ENCODE results near the gene PARPBP. TPM values are rescaled to one million over a fixed set of nuclear protein-coding genes. Genes with fewer than 3 reads are reported as not detected.
"Not testable (repeated sequence)": the region's sequence is repeated elsewhere in the genome, so short reads cannot be mapped to it uniquely, and the experiment has no call there.

The PARPBP gene, protein sequence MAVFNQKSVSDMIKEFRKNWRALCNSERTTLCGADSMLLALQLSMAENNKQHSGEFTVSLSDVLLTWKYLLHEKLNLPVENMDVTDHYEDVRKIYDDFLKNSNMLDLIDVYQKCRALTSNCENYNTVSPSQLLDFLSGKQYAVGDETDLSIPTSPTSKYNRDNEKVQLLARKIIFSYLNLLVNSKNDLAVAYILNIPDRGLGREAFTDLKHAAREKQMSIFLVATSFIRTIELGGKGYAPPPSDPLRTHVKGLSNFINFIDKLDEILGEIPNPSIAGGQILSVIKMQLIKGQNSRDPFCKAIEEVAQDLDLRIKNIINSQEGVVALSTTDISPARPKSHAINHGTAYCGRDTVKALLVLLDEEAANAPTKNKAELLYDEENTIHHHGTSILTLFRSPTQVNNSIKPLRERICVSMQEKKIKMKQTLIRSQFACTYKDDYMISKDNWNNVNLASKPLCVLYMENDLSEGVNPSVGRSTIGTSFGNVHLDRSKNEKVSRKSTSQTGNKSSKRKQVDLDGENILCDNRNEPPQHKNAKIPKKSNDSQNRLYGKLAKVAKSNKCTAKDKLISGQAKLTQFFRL
- total RNA-seq (1 to 10 TPM; 2.8 to 3.4 TPM), total RNA-seq (2.4 to 3.2 reads per million in 2 donors)

- ATAC-seq (peak; percentile 95), DNase-seq (peak; percentile 85 to 92 (median 86))
- Mint-ChIP-seq H3K27me3 (no peaks in the 10 kb centered on the region), H3K27ac (peak within 1 kb of the TSS; percentile 91), H3K4me1 (peaks cover 14% of the 10 kb centered on the region), H3K4me3 (peak within 1 kb of the TSS; percentile 90), H3K36me3 (ENCODE audit: low read depth) (peaks cover 3% of the 10 kb centered on the region)
- H3K9me3 ChIP-seq (ENCODE audit: control insufficient read depth, low read length, poor library complexity, severe bottlenecking): no peaks in the 10 kb centered on the region
Observed at GRCh38 chr12:102119674-102120563, at the start of gene PARPBP, which contains the start of gene NUP37. Gene PARPBP, plus strand, starts transcription at chr12:102120183. Its CDS starts 3,706 bp downstream, at chr12:102123889. Gene NUP37, minus strand, starts transcription at chr12:102120114. Its CDS starts 1,596 bp downstream, at chr12:102118518.

DNA sequence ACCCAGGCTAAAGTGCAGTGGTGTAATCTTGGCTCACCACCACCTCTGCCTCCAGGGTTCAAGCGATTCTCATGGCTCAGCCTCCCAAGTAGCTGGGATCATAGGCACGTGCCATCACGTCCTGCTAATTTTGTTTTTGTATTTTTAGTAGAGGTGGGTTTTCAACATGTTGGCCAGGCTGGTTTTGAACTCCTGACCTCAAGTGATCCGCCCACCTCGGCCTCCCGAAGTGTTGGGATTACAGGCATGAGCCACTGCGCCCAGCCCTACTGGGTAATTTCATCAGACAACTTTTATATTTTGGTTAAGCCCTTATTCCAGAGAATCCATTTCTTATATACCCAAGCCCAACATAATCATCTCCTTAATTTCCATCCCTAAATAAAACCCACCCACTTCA, 47.9 kb upstream of the PARPBP start:
- H3K9me3 ChIP-seq (ENCODE audit: control insufficient read depth, low read length, poor library complexity, severe bottlenecking); DNase-seq; H3K27ac Mint-ChIP-seq; H3K36me3 Mint-ChIP-seq (ENCODE audit: low read depth); H3K27me3 Mint-ChIP-seq; H3K4me1 Mint-ChIP-seq; ATAC-seq; H3K4me3 Mint-ChIP-seq: not testable (repeated sequence)

DNA sequence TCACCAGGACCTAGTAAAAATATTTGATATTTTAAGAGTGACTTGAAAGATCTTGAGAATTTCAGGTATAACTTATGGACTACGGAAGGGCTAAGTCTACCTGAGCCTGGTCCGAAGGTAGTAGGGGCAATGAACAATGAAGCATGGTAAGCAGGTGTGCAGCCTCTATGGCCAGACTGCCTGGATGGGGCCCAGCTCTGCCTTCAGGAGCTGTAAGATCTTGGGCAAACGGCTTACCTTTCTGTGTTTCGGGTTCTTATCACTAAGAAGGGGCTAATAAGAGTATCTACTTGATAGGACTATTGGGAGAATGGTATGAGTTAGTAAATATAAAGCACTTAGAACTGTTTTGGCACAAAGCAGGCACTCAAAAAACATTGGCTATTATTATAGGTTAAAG, 39.1 kb upstream of the PARPBP start:
- H3K36me3 Mint-ChIP-seq (ENCODE audit: low read depth): peaks cover 20% of the 10 kb centered on the region
- no peaks in the 10 kb centered on the region for H3K9me3 ChIP-seq (ENCODE audit: control insufficient read depth, low read length, poor library complexity, severe bottlenecking)
- no peaks in the 10 kb centered on the region for H3K27me3 Mint-ChIP-seq
- peaks cover 8% of the 10 kb centered on the region for H3K4me1 Mint-ChIP-seq
- no peak overlapping the region for H3K27ac Mint-ChIP-seq
- DNase-seq (no peak), ATAC-seq (no peak)
- no peak overlapping the region for H3K4me3 Mint-ChIP-seq

- H3K36me3 Mint-ChIP-seq (ENCODE audit: low read depth); ATAC-seq; H3K27ac Mint-ChIP-seq; H3K4me3 Mint-ChIP-seq; H3K9me3 ChIP-seq (ENCODE audit: control insufficient read depth, low read length, poor library complexity, severe bottlenecking); H3K27me3 Mint-ChIP-seq; H3K4me1 Mint-ChIP-seq; DNase-seq: not testable (repeated sequence)
Observed at GRCh38 chr12:102089228-102089835, 30.7 kb upstream of the PARPBP start.

DNA sequence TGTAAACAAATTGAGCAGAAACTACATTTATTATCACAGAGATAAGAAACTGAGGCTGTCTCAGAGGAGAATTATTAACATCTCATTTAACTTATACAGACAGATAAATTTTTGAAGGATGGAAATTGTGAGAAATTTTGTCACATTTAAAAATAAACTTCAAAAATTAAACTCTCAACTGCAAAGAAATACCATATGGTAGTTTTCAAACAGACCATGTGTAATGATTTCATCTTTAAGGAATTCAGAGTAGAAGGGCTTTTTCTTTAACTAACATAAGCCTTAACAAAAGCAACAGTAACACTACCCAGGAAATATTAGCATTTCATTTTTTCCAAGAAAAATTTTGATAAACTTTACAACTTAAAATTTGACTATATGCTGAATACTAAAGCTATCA, 26.7 kb upstream of the PARPBP start:
- H3K27me3 Mint-ChIP-seq: no peaks in the 10 kb centered on the region
- ATAC-seq: no peak

DNA sequence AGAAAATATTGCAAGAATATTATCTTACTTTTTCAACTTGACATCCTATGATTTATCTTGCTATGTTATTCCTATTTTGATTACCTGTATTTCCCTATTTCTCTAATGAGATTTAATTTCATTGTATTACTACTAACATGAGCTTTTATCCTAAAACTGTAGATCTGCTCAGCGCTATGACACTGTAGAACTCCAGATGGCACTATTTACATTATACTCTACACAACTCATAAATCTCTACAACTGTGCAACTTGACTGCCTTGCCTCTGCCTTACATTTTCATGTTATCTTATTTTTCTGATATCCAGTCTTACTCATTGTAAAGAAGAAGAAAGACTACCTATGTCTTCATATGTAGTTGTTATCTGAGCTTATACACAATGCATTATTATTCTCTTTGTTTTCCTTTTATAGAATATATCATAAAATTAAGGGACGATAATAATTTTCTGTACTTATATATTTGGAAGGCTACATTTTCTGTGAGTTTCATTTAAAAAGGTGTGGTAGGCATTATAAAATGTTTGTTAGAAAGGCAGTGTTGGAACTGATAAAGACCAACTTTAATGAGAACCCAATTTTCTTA, 24.2 kb upstream of the PARPBP start:
- Mint-ChIP-seq H3K4me3 (no peak overlapping the region), H3K27me3 (no peaks in the 10 kb centered on the region)

More for the DNA sequence above, 26.7 kb upstream of the PARPBP start:
- no peak for DNase-seq
- no peak overlapping the region for H3K4me3 Mint-ChIP-seq
- H3K4me1 Mint-ChIP-seq: peaks cover 6% of the 10 kb centered on the region
- no peaks in the 10 kb centered on the region for H3K9me3 ChIP-seq (ENCODE audit: control insufficient read depth, low read length, poor library complexity, severe bottlenecking)
- H3K27ac Mint-ChIP-seq: no peak overlapping the region
- H3K36me3 Mint-ChIP-seq (ENCODE audit: low read depth): peaks cover 6% of the 10 kb centered on the region

GRCh38 chr12:102096855-102097254, 23.1 kb upstream of the PARPBP start:
- Mint-ChIP-seq H3K36me3 (ENCODE audit: low read depth) (peaks cover 8% of the 10 kb centered on the region), H3K27me3 (no peaks in the 10 kb centered on the region), H3K27ac (no peak overlapping the region), H3K4me3 (no peak overlapping the region), H3K4me1 (peaks cover 6% of the 10 kb centered on the region)
- no peaks in the 10 kb centered on the region for H3K9me3 ChIP-seq (ENCODE audit: control insufficient read depth, low read length, poor library complexity, severe bottlenecking)
- no peak for ATAC-seq
- DNase-seq: no peak

More for the DNA sequence above, 24.2 kb upstream of the PARPBP start:
- no peaks in the 10 kb centered on the region for H3K9me3 ChIP-seq (ENCODE audit: control insufficient read depth, low read length, poor library complexity, severe bottlenecking)
- peaks cover 6% of the 10 kb centered on the region for H3K4me1 Mint-ChIP-seq
- no peak for DNase-seq
- H3K27ac Mint-ChIP-seq: no peak overlapping the region
- H3K36me3 Mint-ChIP-seq (ENCODE audit: low read depth): peaks cover 8% of the 10 kb centered on the region
- ATAC-seq: peak; percentile 44

DNA sequence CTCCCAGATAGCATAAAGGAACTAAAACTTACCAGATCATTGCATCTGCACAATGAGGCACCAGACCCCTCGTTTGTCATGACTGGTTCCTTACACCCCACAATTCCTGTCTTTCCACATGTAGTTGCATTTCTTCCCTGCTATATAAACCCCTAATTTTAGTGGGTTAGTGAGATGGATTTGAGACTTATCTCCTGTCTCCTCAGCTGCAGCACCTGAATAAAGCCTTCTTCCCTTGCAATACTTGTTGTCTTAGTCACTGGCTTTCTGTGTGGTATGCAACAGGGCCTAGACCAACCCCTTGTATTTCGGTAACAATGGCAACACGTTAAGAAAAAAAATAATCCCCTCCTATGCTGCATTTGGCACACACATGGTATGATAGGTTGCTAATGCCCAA, 13.1 kb upstream of the PARPBP start:
- ATAC-seq (no peak), DNase-seq (no peak)
- H3K9me3 ChIP-seq (ENCODE audit: control insufficient read depth, low read length, poor library complexity, severe bottlenecking): no peaks in the 10 kb centered on the region
- Mint-ChIP-seq H3K27me3 (no peaks in the 10 kb centered on the region), H3K4me3 (no peak overlapping the region), H3K36me3 (ENCODE audit: low read depth) (peaks cover 12% of the 10 kb centered on the region), H3K4me1 (peaks cover 15% of the 10 kb centered on the region), H3K27ac (no peak overlapping the region)

DNA sequence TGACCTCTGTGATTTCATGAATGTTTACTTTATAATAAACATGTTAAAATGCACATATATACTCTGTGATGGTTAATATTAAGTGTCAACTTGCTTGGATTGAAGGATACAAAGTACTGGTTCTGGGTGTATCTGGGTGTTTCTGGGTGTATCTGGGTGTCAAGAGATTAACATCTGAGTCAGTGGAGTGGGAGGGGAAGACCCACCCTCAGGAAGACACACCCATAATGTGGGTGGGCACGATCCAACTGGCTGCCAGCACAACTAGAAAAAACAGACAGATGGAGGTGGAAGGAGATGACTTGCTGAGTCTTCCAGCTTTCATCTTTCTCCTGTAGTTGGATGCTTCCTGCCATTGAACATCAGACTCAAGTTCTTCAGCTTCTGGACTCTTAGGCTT, 12.0 kb upstream of the PARPBP start:
- H3K9me3 ChIP-seq (ENCODE audit: control insufficient read depth, low read length, poor library complexity, severe bottlenecking): no peaks in the 10 kb centered on the region
- Mint-ChIP-seq H3K36me3 (ENCODE audit: low read depth) (peaks cover 14% of the 10 kb centered on the region), H3K4me1 (peaks cover 14% of the 10 kb centered on the region), H3K27me3 (no peaks in the 10 kb centered on the region), H3K4me3 (no peak overlapping the region), H3K27ac (no peak overlapping the region)
- no peak for ATAC-seq
- DNase-seq: no peak

DNA sequence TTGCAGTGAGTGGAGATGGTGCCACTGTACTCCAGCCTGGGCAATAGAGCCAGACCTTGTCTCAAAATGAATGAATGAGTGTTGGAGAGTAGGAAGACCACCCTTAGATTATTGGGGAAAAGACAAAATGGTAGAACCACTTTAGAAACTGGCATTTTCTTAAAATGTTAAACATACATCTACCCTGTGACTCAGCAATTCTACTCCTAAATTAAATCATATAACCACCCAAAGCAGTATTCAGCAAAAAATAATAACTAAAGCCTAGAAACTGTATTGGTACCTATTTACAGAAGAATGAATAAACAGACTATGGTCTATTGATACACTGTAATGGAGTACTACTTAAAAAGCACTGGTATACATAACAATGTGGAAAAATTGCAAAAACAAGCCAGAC, 9.2 kb upstream of the PARPBP start:
- no peak for DNase-seq
- peaks cover 16% of the 10 kb centered on the region for H3K4me1 Mint-ChIP-seq
- ATAC-seq: no peak
- peaks cover 13% of the 10 kb centered on the region for H3K36me3 Mint-ChIP-seq (ENCODE audit: low read depth)
- H3K4me3 Mint-ChIP-seq: no peak overlapping the region
- no peaks in the 10 kb centered on the region for H3K9me3 ChIP-seq (ENCODE audit: control insufficient read depth, low read length, poor library complexity, severe bottlenecking)
- H3K27ac Mint-ChIP-seq: no peak overlapping the region
- H3K27me3 Mint-ChIP-seq: no peaks in the 10 kb centered on the region

DNA sequence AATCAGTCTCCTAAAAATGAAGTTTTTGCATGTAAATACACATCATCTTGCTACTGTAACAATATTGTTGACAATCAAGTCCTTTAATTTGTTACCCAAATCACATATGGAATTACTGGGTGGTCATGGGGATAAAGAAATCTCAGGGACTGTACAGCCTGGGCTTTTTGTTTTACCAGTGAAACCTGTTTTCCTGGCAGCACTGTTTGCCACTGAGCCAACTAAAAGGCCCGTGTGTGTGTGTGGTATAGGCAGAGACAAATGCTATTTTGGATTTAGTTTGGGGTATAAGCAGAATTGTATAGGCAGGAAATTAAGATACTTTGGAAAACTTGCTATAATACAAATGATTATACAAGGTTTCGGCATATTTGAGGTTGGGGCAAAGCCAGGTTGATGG, 5.8 kb upstream of the PARPBP start:
- Mint-ChIP-seq H3K36me3 (ENCODE audit: low read depth) (peaks cover 6% of the 10 kb centered on the region), H3K4me3 (no peak overlapping the region), H3K27ac (no peak overlapping the region), H3K27me3 (no peaks in the 10 kb centered on the region), H3K4me1 (peaks cover 18% of the 10 kb centered on the region)
- ATAC-seq: no peak
- no peaks in the 10 kb centered on the region for H3K9me3 ChIP-seq (ENCODE audit: control insufficient read depth, low read length, poor library complexity, severe bottlenecking)
- no peak for DNase-seq

- Mint-ChIP-seq H3K27me3 (no peaks in the 10 kb centered on the region), H3K36me3 (ENCODE audit: low read depth) (peaks cover 2% of the 10 kb centered on the region), H3K4me3 (no peak overlapping the region), H3K4me1 (peaks cover 18% of the 10 kb centered on the region), H3K27ac (no peak overlapping the region)
- no peak for DNase-seq
- no peak for ATAC-seq
- H3K9me3 ChIP-seq (ENCODE audit: control insufficient read depth, low read length, poor library complexity, severe bottlenecking): no peaks in the 10 kb centered on the region
Observed at GRCh38 chr12:102116392-102116791, 3.6 kb upstream of the PARPBP start.

All from T-helper 17 cell (primary cell).